NT2/D1 (cell line): ENCODE measurements around the gene LDLRAD4.

Experiments used
- SUZ12 ChIP-seq: IDR thresholded peaks from 2 replicates; pipeline ENCODE4 v1.6.1; 2011; ENCODE audit not compliant: insufficient read length, insufficient read depth; ENCODE audit errors: extremely low read depth
- YY1 ChIP-seq: IDR thresholded peaks from 2 replicates; pipeline ENCODE4 v1.6.1; 2011; ENCODE audit not compliant: insufficient read length, insufficient read depth
- ZNF274 ChIP-seq: IDR thresholded peaks from 2 replicates; pipeline ENCODE4 v1.6.1; 2011; ENCODE audit warnings: mild to moderate bottlenecking, low read depth, low read length

DNA sequence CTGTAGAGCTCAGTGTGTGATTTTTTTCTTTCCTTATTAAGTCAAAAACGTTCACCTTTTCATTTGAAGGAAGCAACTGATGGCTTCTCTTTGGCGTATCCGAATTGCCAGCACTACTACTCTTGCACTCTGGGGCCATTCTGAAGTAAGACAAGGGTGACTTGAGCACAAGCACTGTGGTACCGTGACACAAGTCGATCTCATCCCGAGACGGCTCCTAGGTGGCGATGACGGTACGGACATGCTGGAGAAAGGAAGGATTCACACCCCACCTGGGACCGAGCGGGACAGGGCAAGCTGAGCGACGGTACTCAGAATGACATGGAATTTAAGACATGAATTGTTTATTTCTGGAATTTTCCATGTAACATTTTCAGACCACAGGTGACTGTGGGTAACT, 36.8 kb upstream of the LDLRAD4 start:
- no peak for TF ChIP-seq SUZ12
- no peak for TF ChIP-seq YY1
- no peak for TF ChIP-seq ZNF274
